Breast epithelium (tissue), 4 donors: ENCODE results near the gene CYB5A. TPM values are rescaled to one million over a fixed set of nuclear protein-coding genes. Genes with fewer than 3 reads are reported as not detected.

Experiments used
- DNase-seq, 2 donors: peaks; one replicate each; pipeline ENCODE4 v3.0.0-alpha.2; 2019; ENCODE audit warnings: low spot score in 2 of 2
- H3K27ac ChIP-seq, 2 donors: fragments of 200-600 bp; sonication (generic) in 1 of 2; one replicate each; pipeline ENCODE4 v1.5.1; 2016 to 2019; ENCODE audit warnings: mild to moderate bottlenecking in 1 of 2
- H3K27me3 ChIP-seq, 2 donors: fragments of 200-600 bp; sonication (generic) in 1 of 2; one replicate each; pipeline versions ENCODE4 v1.5.1 to v1.6.0; 2017 to 2019; ENCODE audit warnings: control low read depth in 1 of 2, mild to moderate bottlenecking in 1 of 2
- H3K36me3 ChIP-seq: fragments of 200-600 bp; one replicate; pipeline ENCODE4 v1.5.1; 2019
- H3K4me1 ChIP-seq, 2 donors: fragments of 200-600 bp; sonication (generic); one replicate each; pipeline ENCODE4 v1.5.1; 2016 to 2019; ENCODE audit warnings: control low read depth in 1 of 2
- H3K4me3 ChIP-seq, 3 donors: fragments of 200-600 bp; sonication (generic); 1 replicate in 2 of 3; 2 replicates in 1 of 3; pipeline ENCODE4 v1.5.1; 2016 to 2019; ENCODE audit warnings: mild to moderate bottlenecking in 3 of 3, moderate library complexity in 2 of 3
- H3K9me3 ChIP-seq, 2 donors: fragments of 200-600 bp; sonication (generic) in 1 of 2; one replicate each; pipeline ENCODE4 v1.5.1; 2016 to 2019; ENCODE audit warnings: control low read depth in 1 of 2
- POLR2A ChIP-seq: fragments of 450-650 bp; IDR thresholded peaks from one replicate; pipeline ENCODE4 v1.6.1; 2016; ENCODE audit warnings: antibody characterized with exemption, mild to moderate bottlenecking, moderate library complexity
- POLR2AphosphoS5 ChIP-seq, 3 donors: sonication (generic); formaldehyde crosslinking; IDR thresholded peaks; one replicate each; pipeline ENCODE4 v1.6.1; 2017; ENCODE audit warnings: antibody characterized with exemption in 3 of 3
- intact Hi-C: fragments of 100-400 bp; cut with DNase I; formaldehyde crosslinking; loops from one replicate; pipeline ENCODE4 v1.15.1; 2023; ENCODE audit warnings: low total_unique reads
- total RNA-seq, 3 donors: library from RNA; depleted of rRNA; stranded (reverse); fragments of >200 nt; gene quantifications; one replicate each; pipeline ENCODE4 v1.1.0, GENCODE V29; 2016
- TF ChIP-seq, protein P1 (sequence below), 3 donors: fragments of 450-650 bp; IDR thresholded peaks; one replicate each; pipeline ENCODE4 v1.5.1; 2016 to 2017; ENCODE audit warnings: antibody characterized with exemption in 3 of 3, mild to moderate bottlenecking in 3 of 3, moderate library complexity in 3 of 3

The CYB5A gene
- total RNA-seq, 3 donors from 2014 or later = 185 to 646 (median 300) TPM

DNA sequence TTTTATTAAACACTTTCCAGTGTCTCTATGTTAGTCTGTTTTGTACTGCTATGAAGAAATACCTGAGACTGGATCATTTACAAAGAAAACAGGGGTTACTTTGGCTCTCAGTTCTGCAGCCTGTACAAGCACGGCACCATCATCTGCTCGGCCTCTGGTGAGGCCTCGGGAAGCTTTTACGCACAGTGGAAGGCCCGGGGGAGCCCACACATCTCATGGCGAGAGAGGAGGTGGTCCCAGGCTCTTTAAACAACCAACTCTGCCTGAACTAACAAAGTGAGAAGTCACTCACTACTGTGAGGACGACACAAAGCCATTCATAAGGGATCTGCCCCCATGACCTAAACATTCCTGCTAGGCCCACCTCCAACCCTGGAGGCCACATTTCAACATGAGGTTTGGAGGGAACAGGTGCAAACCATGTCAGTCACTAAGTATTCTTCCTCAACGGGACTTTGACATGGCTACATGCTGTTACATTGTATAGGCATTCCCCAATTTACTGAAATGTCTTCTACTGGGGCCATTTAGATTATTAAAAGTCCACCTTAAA is 26.1 kb downstream of the CYB5A start:
- H3K36me3 ChIP-seq = peaks cover 3% of the 10 kb centered on the region
- TF ChIP-seq POLR2A (no peak), POLR2AphosphoS5 (IDR thresholded peaks at IDR 0.05) (no peak)
- TF ChIP-seq, protein P1, sequence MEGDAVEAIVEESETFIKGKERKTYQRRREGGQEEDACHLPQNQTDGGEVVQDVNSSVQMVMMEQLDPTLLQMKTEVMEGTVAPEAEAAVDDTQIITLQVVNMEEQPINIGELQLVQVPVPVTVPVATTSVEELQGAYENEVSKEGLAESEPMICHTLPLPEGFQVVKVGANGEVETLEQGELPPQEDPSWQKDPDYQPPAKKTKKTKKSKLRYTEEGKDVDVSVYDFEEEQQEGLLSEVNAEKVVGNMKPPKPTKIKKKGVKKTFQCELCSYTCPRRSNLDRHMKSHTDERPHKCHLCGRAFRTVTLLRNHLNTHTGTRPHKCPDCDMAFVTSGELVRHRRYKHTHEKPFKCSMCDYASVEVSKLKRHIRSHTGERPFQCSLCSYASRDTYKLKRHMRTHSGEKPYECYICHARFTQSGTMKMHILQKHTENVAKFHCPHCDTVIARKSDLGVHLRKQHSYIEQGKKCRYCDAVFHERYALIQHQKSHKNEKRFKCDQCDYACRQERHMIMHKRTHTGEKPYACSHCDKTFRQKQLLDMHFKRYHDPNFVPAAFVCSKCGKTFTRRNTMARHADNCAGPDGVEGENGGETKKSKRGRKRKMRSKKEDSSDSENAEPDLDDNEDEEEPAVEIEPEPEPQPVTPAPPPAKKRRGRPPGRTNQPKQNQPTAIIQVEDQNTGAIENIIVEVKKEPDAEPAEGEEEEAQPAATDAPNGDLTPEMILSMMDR (IDR thresholded peaks at IDR 0.05) = no peak
- H3K4me1 ChIP-seq = no peaks in the 10 kb centered on the region
- no peak overlapping the region for H3K4me3 ChIP-seq
- intact Hi-C loops = no loop called here
- no peak for DNase-seq
- H3K27me3 ChIP-seq = no peaks in the 10 kb centered on the region
- H3K9me3 ChIP-seq = no peaks in the 10 kb centered on the region
- no peak overlapping the region for H3K27ac ChIP-seq

DNA sequence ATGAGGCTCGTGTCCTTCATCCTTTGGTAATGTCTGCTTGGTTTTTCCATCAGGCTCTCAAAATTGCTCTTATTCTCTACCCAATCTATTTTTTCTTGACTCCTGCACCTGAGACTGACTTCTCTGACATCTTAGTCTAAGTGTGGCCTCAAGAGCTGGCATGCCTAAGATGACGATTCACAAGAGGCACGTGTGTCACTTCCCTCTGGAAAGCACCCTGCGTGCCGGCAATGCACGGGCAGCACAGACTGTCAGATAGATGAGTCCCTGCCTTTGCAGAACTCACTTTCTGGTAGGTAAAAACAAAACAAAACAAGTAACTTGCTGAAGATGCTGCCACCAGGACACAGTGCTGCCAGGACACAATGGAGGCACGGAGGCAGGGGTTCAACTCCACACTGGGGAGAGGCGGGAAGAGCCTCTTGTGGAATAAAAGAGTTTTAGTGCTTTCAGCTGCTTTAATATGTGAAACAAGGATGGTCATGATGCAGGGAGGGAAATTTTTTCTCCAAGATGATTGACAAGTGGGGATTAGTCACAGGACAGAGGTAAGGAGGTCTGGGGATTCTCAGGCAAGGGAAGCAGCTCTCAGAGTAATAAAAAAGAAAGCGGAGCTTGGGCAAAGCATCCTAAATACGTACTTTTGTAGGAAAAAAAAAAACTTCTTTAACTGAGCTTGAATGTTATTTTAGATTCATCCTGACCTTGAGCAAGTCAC is 27.3 kb downstream of the CYB5A start:
- intact Hi-C loops = no loop called here
- no peak overlapping the region for H3K27ac ChIP-seq
- H3K36me3 ChIP-seq = peaks cover 8% of the 10 kb centered on the region

DNA sequence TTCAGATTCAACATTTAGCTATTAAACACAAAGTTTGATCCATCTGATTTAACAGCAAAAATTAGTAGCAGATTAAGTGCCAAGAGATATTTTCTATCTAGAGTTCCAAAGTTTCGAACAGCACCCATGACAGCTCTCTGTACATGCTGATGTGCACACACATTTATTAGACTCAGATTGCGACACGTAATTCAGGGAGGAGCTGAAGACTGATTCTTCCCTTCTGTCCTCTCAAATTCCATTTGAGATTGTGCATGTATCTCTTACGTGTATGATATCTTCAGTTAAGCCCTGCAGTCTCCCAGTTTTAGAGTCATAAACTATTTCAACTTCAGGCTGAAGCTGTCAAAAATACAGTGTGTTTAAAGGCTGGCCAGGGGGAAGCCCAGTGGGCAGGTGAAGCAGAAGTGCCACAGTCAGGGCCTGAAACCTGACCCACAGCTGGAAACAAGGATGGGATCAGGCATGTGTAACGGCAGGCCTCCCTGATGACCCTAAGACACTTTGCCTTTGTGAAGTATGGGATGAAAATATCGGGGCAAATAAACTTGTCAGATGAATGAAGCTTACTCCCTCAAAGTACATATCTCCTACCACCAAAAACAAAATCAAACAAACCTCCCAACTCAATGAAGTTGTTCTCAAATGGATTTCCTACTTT is 30.6 kb downstream of the CYB5A start:
- Histone ChIP-seq H3K4me3 (no peak overlapping the region), H3K9me3 (no peaks in the 10 kb centered on the region), H3K4me1 (no peaks in the 10 kb centered on the region), H3K36me3 (peaks cover 8% of the 10 kb centered on the region), H3K27me3 (no peaks in the 10 kb centered on the region), H3K27ac (no peak overlapping the region)
- intact Hi-C loops = no loop called here
- DNase-seq = no peak
- TF ChIP-seq POLR2AphosphoS5 (IDR thresholded peaks at IDR 0.05) (no peak), POLR2A (no peak)
- TF ChIP-seq, protein P1 (IDR thresholded peaks at IDR 0.05) = no peak

More for the DNA sequence above, 27.3 kb downstream of the CYB5A start:
- no peaks in the 10 kb centered on the region for H3K4me1 ChIP-seq
- H3K27me3 ChIP-seq = no peaks in the 10 kb centered on the region
- no peak for DNase-seq
- H3K4me3 ChIP-seq = no peak overlapping the region
- H3K9me3 ChIP-seq = no peaks in the 10 kb centered on the region
- TF ChIP-seq POLR2A (no peak), POLR2AphosphoS5 (IDR thresholded peaks at IDR 0.05) (no peak)
- TF ChIP-seq, protein P1 (IDR thresholded peaks at IDR 0.05) = no peak

DNA sequence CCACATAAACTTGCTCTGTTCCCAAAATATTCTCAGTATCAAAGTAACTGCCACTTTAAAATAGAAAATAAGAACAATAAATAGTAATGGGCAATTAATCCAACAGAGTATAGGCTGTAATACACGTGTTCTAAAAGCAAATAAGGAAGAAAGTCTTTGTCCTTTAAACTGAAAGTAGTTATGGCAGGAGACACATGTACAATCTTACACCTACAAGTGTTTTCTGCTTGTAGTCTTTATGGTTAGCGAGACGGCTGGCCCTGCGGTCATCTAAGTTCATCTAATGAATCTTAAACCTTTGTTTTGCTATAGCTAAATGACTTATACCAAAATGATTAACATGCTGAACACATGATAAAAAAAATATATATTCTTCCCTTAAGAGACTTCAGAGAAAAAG is 32.4 kb downstream of the CYB5A start:
- no peaks in the 10 kb centered on the region for H3K27me3 ChIP-seq
- no peaks in the 10 kb centered on the region for H3K9me3 ChIP-seq
- no peak overlapping the region for H3K27ac ChIP-seq
- no peak for TF ChIP-seq POLR2AphosphoS5 (IDR thresholded peaks at IDR 0.05)
- TF ChIP-seq, protein P1 (IDR thresholded peaks at IDR 0.05) = no peak
- no peak for TF ChIP-seq POLR2A
- intact Hi-C loops = no loop called here
- H3K4me1 ChIP-seq = no peaks in the 10 kb centered on the region
- H3K4me3 ChIP-seq = no peak overlapping the region
- DNase-seq = no peak
- H3K36me3 ChIP-seq = peaks cover 8% of the 10 kb centered on the region

DNA sequence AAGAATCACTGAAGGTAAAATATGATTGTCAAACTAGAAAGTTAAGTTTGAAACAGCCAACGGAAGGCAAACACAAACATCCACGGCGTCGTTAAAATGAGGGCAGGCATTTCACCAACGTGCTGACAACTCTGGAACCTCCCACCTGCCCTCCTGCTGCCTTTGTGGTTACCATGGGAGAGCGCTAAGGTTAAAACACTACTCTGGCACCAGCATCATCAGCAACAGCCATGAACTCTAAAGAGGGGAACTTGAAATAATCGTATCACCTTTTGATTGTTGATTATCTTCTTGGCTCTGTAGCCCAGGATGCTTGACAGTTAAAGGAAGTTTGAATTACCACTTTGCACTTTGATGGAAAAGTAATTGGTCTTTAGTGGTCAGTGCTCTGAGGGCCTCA is 34.7 kb downstream of the CYB5A start:
- H3K36me3 ChIP-seq = peaks cover 8% of the 10 kb centered on the region
- no peaks in the 10 kb centered on the region for H3K27me3 ChIP-seq
- H3K4me1 ChIP-seq = no peaks in the 10 kb centered on the region
- H3K9me3 ChIP-seq = no peaks in the 10 kb centered on the region
- no peak overlapping the region for H3K4me3 ChIP-seq
- no peak for TF ChIP-seq POLR2A
- TF ChIP-seq, protein P1 (IDR thresholded peaks at IDR 0.05) = no peak
- TF ChIP-seq POLR2AphosphoS5 (IDR thresholded peaks at IDR 0.05) = no peak
- intact Hi-C loops = no loop called here
- no peak overlapping the region for H3K27ac ChIP-seq
- no peak for DNase-seq
